Large intestine (tissue), 3 donors: ENCODE data around the gene EPHA10. TPM values are rescaled to one million over a fixed set of nuclear protein-coding genes. Genes with fewer than 3 reads are reported as not detected.
"Not testable (repeated sequence)": the region's sequence is repeated elsewhere in the genome, so short reads cannot be mapped to it uniquely, and the experiment has no call there.

Experiments
- DNase-seq, 2 donors: peaks; one replicate each; pipeline versions ENCODE4 v3.0.0 to v3.0.0-alpha.2; 2013
- H3K27ac ChIP-seq: one replicate; pipeline ENCODE4 v1.5.1; 2013; ENCODE audit warnings: low read length
- H3K27me3 ChIP-seq: 2 replicates; pipeline ENCODE4 v1.6.1; 2013; ENCODE audit warnings: low read length; ENCODE audit not compliant: control insufficient read depth, insufficient read depth
- H3K36me3 ChIP-seq: 2 replicates; pipeline ENCODE4 v1.6.1; 2013; ENCODE audit warnings: low read length; ENCODE audit not compliant: control insufficient read depth, insufficient read depth
- H3K4me1 ChIP-seq: one replicate; pipeline ENCODE4 v1.6.1; 2013; ENCODE audit warnings: low read length; ENCODE audit not compliant: control insufficient read depth, insufficient read depth
- H3K4me3 ChIP-seq: one replicate; pipeline ENCODE4 v1.5.1; 2013; ENCODE audit warnings: low read length
- H3K9me3 ChIP-seq: one replicate; pipeline ENCODE4 v1.6.1; 2013; ENCODE audit warnings: mild to moderate bottlenecking, low read depth, low read length, moderate library complexity; ENCODE audit not compliant: control insufficient read depth
- WGBS: methylation state at CpG from one replicate; pipeline ENCODE4 v1.1.5; 2013; ENCODE audit warnings: low lambda C conversion rate; ENCODE audit not compliant: insufficient coverage; 5-methylcytosine and 5-hydroxymethylcytosine counted together
- polyA plus RNA-seq: library from polyadenylated mRNA; unstranded; fragments of 120-200 nt; gene quantifications from one replicate; pipeline ENCODE4 v1.2.1, GENCODE V29; 2013

Gene EPHA10
- polyA plus RNA-seq, 1 donor, result 1.2 TPM

GRCh38 chr1:37692078-37692833, 72.7 kb downstream of the EPHA10 start, which contains the start of gene CDCA8:
Gene CDCA8, plus strand, starts transcription at chr1:37692516. Its CDS starts 175 bp downstream, at chr1:37692691.
- Histone ChIP-seq H3K36me3 (peaks cover 2% of the 10 kb centered on the region), H3K4me1 (peaks cover 17% of the 10 kb centered on the region), H3K27ac (peak within 1 kb of the TSS; percentile 93), H3K27me3 (no peaks in the 10 kb centered on the region), H3K9me3 (peaks cover 5% of the 10 kb centered on the region), H3K4me3 (peak within 1 kb of the TSS; percentile 96)
- peak; percentile 98 to 99 for DNase-seq
- no CpG with 5 or more reads among the region's 54 CpGs for WGBS

- Histone ChIP-seq H3K4me1 (peaks cover 12% of the 10 kb centered on the region), H3K4me3 (peak overlapping the region; percentile 96), H3K36me3 (peaks cover 5% of the 10 kb centered on the region), H3K27me3 (no peaks in the 10 kb centered on the region), H3K27ac (peak overlapping the region; percentile 93), H3K9me3 (peaks cover 5% of the 10 kb centered on the region)
- whole genome bisulfite sequencing, result no CpG with 5 or more reads among the region's 45 CpGs
- peak; percentile 53 to 78 for DNase-seq
Measured at GRCh38 chr1:37691497-37692077, 73.3 kb downstream of the EPHA10 start.

- Histone ChIP-seq H3K27ac (no peak overlapping the region), H3K36me3 (peaks cover 24% of the 10 kb centered on the region), H3K4me3 (peak overlapping the region; percentile 96), H3K9me3 (peaks cover 5% of the 10 kb centered on the region), H3K4me1 (peaks cover 11% of the 10 kb centered on the region), H3K27me3 (no peaks in the 10 kb centered on the region)
- WGBS, result 100% methylated on average over 1 of the region's 4 CpGs
- no peak for DNase-seq
Measured at GRCh38 chr1:37688926-37689325, 76.0 kb downstream of the EPHA10 start.

GRCh38 chr1:37687764-37688163, 77.2 kb downstream of the EPHA10 start:
- WGBS, result 100% methylated on average over 1 of the region's 2 CpGs
- peaks cover 36% of the 10 kb centered on the region for H3K36me3 ChIP-seq
- DNase-seq, result not testable (repeated sequence)

GRCh38 chr1:37685722-37686121, 79.2 kb downstream of the EPHA10 start:
- peaks cover 47% of the 10 kb centered on the region for H3K36me3 ChIP-seq

More at GRCh38 chr1:37687764-37688163, 77.2 kb downstream of the EPHA10 start:
- H3K4me3 ChIP-seq, H3K27me3 ChIP-seq, H3K27ac ChIP-seq, H3K9me3 ChIP-seq: not testable (repeated sequence)
- peaks cover 11% of the 10 kb centered on the region for H3K4me1 ChIP-seq

GRCh38 chr1:37684182-37684581, 80.7 kb downstream of the EPHA10 start:
- not testable (repeated sequence) for H3K9me3 ChIP-seq, H3K27ac ChIP-seq, H3K4me3 ChIP-seq, DNase-seq, H3K27me3 ChIP-seq, H3K4me1 ChIP-seq
- 100% methylated on average over 1 of the region's 9 CpGs for WGBS
- peaks cover 47% of the 10 kb centered on the region for H3K36me3 ChIP-seq

More at GRCh38 chr1:37685722-37686121, 79.2 kb downstream of the EPHA10 start:
- no peak overlapping the region for H3K27ac ChIP-seq
- no peak for DNase-seq
- H3K4me3 ChIP-seq, result no peak overlapping the region
- peaks cover 2% of the 10 kb centered on the region for H3K4me1 ChIP-seq
- H3K9me3 ChIP-seq, result no peaks in the 10 kb centered on the region
- no peaks in the 10 kb centered on the region for H3K27me3 ChIP-seq
- WGBS, result 67% methylated on average over 1 of the region's 3 CpGs

GRCh38 chr1:37682334-37682987, 82.5 kb downstream of the EPHA10 start:
- peak in 1 of 2 donors; percentile 29 for DNase-seq
- no CpG with 5 or more reads among the region's 5 CpGs for WGBS
- Histone ChIP-seq H3K4me3 (no peak overlapping the region), H3K27ac (no peak overlapping the region), H3K36me3 (peaks cover 46% of the 10 kb centered on the region), H3K9me3 (no peaks in the 10 kb centered on the region), H3K27me3 (no peaks in the 10 kb centered on the region), H3K4me1 (no peaks in the 10 kb centered on the region)

GRCh38 chr1:37680933-37681332, 84.0 kb downstream of the EPHA10 start:
- Histone ChIP-seq H3K27ac (no peak overlapping the region), H3K27me3 (peaks cover 3% of the 10 kb centered on the region), H3K4me1 (no peaks in the 10 kb centered on the region), H3K9me3 (no peaks in the 10 kb centered on the region), H3K36me3 (peaks cover 36% of the 10 kb centered on the region), H3K4me3 (no peak overlapping the region)
- no CpG with 5 or more reads among the region's 3 CpGs for WGBS
- no peak for DNase-seq

GRCh38 chr1:37677808-37678207, 87.1 kb downstream of the EPHA10 start:
- peaks cover 8% of the 10 kb centered on the region for H3K27me3 ChIP-seq
- H3K9me3 ChIP-seq, result no peaks in the 10 kb centered on the region
- H3K4me1 ChIP-seq, result no peaks in the 10 kb centered on the region
- H3K36me3 ChIP-seq, result peaks cover 12% of the 10 kb centered on the region
- no peak for DNase-seq
- no peak overlapping the region for H3K27ac ChIP-seq
- no peak overlapping the region for H3K4me3 ChIP-seq
- no CpG with 5 or more reads among the region's 5 CpGs for WGBS

GRCh38 chr1:37677143-37677439, 87.8 kb downstream of the EPHA10 start:
- Histone ChIP-seq H3K27me3 (peaks cover 11% of the 10 kb centered on the region), H3K4me3 (no peak overlapping the region), H3K4me1 (no peaks in the 10 kb centered on the region), H3K27ac (no peak overlapping the region), H3K9me3 (no peaks in the 10 kb centered on the region), H3K36me3 (peaks cover 7% of the 10 kb centered on the region)
- no CpG with 5 or more reads among the region's 4 CpGs for WGBS
- no peak for DNase-seq
